HFF-Myc (cell line): Measurements from ENCODE around the gene ADRM1.

Source experiments
- DNase-seq: peaks from one replicate; pipeline ENCODE4 v3.0.0-alpha.2; 2011; ENCODE audit warnings: low read depth; ENCODE audit errors: extremely low read depth
- H3K4me3 ChIP-seq: replicated peaks from 2 replicates; pipeline ENCODE4 v1.5.1; 2011; ENCODE audit warnings: low read depth, mild to moderate bottlenecking, control low read depth, low read length
- TF ChIP-seq, protein P1 (sequence below): IDR thresholded peaks from 2 replicates; pipeline ENCODE4 v1.5.1; 2012; ENCODE audit warnings: mild to moderate bottlenecking, low read depth, low read length, control low read depth; ENCODE audit errors: missing control alignments

ADRM1 gene

DNA sequence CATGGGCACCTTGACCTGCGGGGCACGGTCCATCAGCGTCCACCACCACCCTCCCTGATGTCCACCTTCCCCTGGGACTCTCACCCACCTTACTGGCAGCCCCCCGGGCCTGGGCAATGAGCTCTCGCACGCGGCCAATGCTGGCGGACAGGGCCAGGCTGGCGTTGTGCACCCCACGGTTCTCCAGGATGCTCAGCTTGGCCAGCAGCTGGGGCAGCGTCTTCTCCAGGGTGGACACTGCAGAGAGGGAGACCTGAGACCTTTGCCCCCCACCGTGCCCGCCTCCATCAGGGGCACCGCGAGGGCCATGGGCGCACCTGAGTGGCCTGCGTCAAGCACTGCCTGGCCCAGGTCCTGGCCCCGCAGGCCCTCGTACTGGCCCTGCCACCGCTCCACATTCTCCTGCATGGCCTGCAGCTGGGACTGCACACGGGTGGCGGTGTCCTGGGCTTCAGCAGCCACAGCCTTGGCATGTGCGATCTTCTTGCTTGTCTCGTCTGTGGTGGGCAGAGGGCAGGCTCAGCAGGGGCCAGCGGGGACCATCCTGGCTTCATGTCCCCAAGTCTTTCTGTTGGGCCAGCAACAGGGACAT lies 12.0 kb downstream of the ADRM1 start:
- TF ChIP-seq, protein P1, sequence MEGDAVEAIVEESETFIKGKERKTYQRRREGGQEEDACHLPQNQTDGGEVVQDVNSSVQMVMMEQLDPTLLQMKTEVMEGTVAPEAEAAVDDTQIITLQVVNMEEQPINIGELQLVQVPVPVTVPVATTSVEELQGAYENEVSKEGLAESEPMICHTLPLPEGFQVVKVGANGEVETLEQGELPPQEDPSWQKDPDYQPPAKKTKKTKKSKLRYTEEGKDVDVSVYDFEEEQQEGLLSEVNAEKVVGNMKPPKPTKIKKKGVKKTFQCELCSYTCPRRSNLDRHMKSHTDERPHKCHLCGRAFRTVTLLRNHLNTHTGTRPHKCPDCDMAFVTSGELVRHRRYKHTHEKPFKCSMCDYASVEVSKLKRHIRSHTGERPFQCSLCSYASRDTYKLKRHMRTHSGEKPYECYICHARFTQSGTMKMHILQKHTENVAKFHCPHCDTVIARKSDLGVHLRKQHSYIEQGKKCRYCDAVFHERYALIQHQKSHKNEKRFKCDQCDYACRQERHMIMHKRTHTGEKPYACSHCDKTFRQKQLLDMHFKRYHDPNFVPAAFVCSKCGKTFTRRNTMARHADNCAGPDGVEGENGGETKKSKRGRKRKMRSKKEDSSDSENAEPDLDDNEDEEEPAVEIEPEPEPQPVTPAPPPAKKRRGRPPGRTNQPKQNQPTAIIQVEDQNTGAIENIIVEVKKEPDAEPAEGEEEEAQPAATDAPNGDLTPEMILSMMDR, result no peak
- no peak overlapping the region for H3K4me3 ChIP-seq
- no peak for DNase-seq

DNA sequence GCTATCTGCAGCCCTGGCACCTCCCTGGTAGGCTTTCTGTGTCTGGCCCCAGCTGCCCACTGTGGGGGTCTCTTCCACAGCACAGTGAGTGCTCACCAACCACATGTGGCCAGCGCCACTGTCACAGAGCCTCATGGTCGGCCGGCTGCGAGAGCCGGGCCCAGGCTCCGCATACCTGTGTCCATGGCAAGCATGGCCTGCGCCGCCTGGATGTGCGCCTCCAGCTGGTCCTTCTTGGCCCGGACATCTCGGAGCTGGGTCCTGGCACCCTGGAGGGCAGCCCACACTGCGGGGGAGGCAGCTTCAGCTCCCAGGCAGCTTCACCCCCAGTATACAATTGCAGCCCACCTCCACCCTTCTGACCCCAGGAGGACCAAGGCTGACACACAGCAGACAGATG lies 13.0 kb downstream of the ADRM1 start:
- no peak for DNase-seq
- no peak overlapping the region for H3K4me3 ChIP-seq
- TF ChIP-seq, protein P1, result no peak

DNA sequence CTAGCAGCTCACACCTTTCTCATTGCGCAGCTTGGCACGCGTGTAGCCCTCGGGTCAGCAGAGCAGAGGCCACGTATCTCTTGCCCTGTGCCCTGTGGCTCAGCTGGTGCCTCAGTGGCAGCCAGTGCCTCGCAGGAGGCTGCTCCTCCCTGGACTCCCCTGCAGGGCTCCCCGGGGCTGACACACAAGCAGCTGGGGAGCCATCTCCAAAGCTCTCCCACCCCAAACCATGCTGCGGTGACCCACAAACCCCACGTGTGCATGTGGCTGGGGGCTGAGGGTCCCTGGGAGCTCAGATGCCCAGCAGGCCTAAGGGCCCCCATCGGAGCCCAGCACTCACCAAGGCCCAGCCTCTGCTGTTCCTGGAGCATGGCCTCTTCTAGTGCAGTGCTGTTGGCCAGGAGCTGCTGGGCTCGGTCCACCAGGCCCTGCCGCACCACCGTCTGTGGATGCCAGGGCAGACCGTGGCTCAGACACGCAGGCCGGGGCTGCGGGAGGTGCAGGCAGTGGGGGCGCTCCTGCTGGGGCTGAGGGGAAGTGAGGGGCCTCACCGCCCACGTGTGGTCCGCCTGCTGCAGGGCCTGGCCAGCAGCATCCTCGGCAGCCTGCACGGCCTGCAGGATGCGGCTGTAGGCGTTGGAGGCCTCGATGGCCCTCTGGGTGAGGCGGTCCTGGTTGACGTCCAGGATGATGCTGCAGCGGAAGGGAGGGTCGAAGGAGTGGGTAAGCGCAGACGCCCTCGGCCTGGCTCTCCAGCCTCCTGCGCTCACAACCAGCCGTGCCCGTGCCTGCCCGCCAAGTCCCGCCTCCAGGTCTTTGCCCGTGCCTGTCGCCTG lies 13.8 kb downstream of the ADRM1 start:
- no peak overlapping the region for H3K4me3 ChIP-seq
- no peak for DNase-seq
- TF ChIP-seq, protein P1, result no peak

DNA sequence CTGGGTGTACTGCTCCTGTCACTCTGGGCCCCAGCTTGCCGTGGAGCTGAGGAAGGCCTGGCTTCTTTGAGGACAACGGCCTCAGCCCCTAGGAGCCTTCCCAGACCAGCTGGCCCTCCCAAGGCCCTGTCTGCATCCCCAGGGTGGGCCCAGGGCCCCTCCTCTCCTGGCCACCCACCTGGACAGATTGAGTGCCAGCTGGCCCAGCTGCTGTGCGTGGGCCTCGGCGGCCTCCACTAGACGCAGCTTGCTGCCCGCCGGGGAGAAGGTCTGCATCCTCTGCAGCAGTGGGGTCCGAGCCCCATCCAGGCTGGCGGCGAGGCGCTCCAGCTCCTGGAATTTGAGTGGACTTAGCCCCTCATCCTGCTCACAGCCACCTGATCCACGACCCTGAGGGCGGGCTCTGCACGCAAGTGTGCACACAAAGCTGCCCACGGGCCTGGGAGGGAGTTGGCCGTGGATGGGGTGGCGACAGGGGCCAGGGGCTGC lies 14.4 kb downstream of the ADRM1 start:
- TF ChIP-seq, protein P1, result no peak
- DNase-seq, result no peak
- no peak overlapping the region for H3K4me3 ChIP-seq

DNA sequence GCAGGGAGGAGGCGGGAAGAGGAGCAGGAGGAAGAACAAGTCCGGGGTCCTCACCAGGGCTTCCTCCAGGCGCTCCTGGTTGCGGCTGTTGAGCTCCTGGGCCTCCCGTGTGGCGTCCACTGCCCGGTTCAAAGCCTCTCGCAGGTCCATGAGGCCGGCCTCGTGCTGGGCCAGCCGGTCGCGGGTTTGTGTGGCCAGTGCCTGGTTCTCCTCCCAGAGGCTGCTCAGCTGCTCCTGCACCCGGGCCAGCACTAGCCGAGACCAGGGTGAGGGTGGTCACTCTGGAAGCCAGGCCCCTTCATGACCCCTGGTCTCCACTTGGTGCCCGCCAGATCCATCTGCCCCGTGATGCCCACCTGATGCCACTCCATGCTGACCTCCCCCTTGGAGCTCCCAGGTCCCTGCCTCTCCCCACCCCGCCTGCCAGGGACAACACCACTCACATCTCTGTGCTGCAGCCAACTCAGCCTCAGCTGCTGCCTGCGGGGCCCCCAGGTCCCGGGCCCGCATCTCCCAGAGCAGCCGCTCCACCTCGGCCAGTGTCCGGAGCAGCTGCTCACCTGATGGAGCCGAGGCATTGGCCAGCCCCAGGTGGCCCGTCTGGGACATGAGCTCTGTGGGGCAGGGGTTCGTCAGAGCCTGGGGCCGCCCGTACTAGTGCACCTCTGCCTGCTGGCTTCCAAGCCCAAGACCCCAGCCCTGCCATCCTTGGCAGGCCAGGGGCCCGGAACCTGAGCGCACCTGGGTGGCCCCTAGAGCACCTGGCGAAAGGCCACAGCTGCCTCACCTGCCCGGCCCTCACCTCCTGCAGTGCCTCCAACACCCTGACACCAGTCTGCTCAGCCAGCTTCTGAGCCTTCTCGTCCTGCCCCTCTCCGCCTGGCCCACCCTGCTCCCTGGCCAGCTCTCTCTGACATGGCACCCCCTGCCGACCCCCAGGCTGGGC lies 15.9 kb downstream of the ADRM1 start:
- no peak for DNase-seq
- TF ChIP-seq, protein P1, result no peak
- no peak overlapping the region for H3K4me3 ChIP-seq

DNA sequence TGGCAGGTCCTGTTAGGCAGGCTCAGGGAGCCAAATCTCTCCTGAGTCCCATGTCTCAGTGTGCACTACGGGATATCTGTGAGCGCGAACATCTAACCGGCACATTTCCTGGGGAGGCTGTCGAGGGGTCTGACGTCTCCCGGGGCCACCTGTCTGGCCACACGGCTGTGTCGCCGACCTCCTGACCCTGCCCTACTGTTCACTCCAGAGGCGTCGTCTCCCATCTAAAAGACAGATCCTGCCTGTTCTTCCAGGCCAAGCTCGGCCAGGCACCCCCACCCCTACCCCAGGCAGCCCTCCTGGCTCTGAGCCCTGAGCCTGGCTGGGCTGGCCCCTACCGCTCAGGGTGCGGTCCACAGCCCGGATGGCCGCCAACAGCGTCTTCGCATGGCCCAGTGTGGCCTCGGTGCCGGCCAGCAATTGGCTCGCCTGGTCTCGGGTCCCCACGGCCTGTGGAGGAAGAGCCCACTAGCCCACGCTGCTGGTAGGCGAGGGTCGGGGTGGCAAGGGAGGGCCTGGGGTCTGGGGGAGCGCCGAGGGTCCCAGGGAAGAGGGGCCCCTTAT lies 16.6 kb downstream of the ADRM1 start:
- TF ChIP-seq, protein P1, result no peak
- no peak overlapping the region for H3K4me3 ChIP-seq
- no peak for DNase-seq
